Measurements from ENCODE around the gene CRTC2. TPM values are rescaled to one million over a fixed set of nuclear protein-coding genes. Genes with fewer than 3 reads are reported as not detected.

CRTC2 gene, protein sequence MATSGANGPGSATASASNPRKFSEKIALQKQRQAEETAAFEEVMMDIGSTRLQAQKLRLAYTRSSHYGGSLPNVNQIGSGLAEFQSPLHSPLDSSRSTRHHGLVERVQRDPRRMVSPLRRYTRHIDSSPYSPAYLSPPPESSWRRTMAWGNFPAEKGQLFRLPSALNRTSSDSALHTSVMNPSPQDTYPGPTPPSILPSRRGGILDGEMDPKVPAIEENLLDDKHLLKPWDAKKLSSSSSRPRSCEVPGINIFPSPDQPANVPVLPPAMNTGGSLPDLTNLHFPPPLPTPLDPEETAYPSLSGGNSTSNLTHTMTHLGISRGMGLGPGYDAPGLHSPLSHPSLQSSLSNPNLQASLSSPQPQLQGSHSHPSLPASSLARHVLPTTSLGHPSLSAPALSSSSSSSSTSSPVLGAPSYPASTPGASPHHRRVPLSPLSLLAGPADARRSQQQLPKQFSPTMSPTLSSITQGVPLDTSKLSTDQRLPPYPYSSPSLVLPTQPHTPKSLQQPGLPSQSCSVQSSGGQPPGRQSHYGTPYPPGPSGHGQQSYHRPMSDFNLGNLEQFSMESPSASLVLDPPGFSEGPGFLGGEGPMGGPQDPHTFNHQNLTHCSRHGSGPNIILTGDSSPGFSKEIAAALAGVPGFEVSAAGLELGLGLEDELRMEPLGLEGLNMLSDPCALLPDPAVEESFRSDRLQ
- total RNA-seq (2.6 TPM in 2 replicates), polyA plus RNA-seq (7.1 and 10.9 TPM in 2 replicates), polyA minus RNA-seq (ENCODE audit: low replicate concordance) (98.3 and 119 TPM in 2 replicates)
- polyA plus RNA-seq (2012): 14.7 and 18.3 TPM in 2 replicates

DNA sequence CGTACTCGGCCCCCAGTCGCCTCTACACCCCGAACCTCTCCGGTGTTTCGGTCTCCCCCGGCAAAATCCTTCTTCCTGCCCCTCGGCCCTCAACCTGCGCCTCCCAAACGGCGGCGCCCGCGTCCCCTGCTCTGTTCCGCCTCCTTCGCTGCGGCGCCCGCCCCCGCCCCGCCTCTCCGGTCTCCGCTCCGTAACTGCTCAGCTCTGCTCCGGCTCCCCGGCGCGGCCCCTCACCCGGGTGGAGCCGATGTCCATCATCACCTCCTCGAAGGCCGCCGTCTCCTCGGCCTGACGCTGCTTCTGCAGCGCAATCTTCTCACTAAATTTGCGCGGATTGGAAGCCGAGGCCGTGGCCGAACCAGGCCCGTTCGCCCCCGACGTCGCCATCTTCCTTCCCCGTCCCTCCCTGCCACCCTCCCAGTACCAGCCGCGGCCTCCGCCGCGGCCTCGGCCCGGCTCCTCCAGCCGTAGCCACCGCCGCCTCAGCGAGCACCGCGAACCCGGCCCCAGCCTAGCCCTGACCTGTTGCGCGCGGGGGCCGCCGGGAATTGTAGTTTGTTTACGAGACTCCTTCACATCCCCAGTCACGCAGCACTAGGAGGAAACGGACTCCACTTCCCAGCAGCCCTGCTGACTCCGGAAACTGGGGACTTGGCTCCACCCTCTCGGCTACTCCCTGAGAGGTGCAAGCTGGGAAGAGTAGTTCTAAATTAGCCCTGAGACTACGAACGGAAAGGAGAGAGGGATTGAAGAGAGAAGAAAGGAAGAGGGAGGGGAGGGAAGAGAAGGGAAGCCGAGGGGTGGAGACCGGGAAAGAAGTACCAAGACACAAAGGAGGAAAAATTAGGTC lies at the start of gene CRTC2:
TSS of gene CRTC2 (minus strand) at position 502 of the 850 bp plus-strand sequence. CDS start at position 387, 115 bp downstream.
- Histone ChIP-seq H3K79me2 (ENCODE audit: control insufficient read depth, insufficient read depth, low read length) (peaks cover 47% of the 10 kb centered on the region), H3K4me2 (ENCODE audit: extremely low read depth, insufficient read depth, low read length) (peak within 1 kb of the TSS; percentile 93), H2AFZ (ENCODE audit: low read length) (peak within 1 kb of the TSS; percentile 64), H3K27me3 (ENCODE audit: control insufficient read depth, insufficient read depth, low read length) (no peaks in the 10 kb centered on the region), H3K9me3 (ENCODE audit: control insufficient read depth, insufficient read depth, low read depth, low read length) (no peaks in the 10 kb centered on the region), H3K27ac (ENCODE audit: insufficient read depth, low read length) (peak within 1 kb of the TSS; percentile 53), H3K4me1 (ENCODE audit: control insufficient read depth, extremely low read depth, insufficient read depth, low read length) (peaks cover 15% of the 10 kb centered on the region), H3K4me3 (replicated peaks in 1 of 4; ENCODE audit: control extremely low read depth in 1 of 4, insufficient read depth in 1 of 4, low read depth in 3 of 4, low read length in 4 of 4) (peak within 1 kb of the TSS; percentile 72 to 96 (median 84)), H3K9ac (ENCODE audit: insufficient read depth, low read length) (peak within 1 kb of the TSS; percentile 86), H3K36me3 (ENCODE audit: control insufficient read depth, insufficient read depth, low read length) (peaks cover 6% of the 10 kb centered on the region), H4K20me1 (ENCODE audit: control insufficient read depth, extremely low read depth, insufficient read depth, low read length) (no peaks in the 10 kb centered on the region)
- TF ChIP-seq, protein P1, sequence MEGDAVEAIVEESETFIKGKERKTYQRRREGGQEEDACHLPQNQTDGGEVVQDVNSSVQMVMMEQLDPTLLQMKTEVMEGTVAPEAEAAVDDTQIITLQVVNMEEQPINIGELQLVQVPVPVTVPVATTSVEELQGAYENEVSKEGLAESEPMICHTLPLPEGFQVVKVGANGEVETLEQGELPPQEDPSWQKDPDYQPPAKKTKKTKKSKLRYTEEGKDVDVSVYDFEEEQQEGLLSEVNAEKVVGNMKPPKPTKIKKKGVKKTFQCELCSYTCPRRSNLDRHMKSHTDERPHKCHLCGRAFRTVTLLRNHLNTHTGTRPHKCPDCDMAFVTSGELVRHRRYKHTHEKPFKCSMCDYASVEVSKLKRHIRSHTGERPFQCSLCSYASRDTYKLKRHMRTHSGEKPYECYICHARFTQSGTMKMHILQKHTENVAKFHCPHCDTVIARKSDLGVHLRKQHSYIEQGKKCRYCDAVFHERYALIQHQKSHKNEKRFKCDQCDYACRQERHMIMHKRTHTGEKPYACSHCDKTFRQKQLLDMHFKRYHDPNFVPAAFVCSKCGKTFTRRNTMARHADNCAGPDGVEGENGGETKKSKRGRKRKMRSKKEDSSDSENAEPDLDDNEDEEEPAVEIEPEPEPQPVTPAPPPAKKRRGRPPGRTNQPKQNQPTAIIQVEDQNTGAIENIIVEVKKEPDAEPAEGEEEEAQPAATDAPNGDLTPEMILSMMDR (conservative IDR thresholded peaks at IDR 0.05 in 1 of 2, IDR thresholded peaks at IDR 0.05 in 1 of 2; ENCODE audit: low read depth in 1 of 2, low read length in 2 of 2): no peak
- no peak for TF ChIP-seq EZH2 (IDR thresholded peaks at IDR 0.05; ENCODE audit: low read length, missing control alignments)
- peak; percentile 98 to 99 for DNase-seq (ENCODE audit: low read depth in 2 of 2)

DNA sequence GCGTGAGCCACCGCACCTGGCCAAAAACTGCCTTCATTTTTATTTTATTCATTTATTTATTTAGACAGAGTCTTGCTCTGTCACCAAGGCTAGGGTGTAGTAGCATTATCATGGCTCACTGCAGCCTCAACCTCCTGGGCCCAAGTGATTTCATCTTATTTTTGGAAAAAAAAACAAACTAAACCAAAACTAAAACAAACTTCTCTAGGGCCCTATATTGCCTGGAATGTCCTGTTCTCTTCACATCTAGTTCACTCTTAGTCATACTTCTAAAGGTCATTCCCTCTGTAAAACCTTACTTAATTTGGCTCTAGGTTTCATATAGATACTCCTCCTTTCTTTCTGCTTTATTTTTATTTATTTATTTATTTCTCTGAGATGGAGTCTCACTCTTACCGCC lies 47.7 kb upstream of the CRTC2 start:
- DNase-seq (ENCODE audit: low read depth in 2 of 2): peak; percentile 64 to 92
- H3K27ac ChIP-seq (ENCODE audit: insufficient read depth, low read length): no peak overlapping the region
- H2AFZ ChIP-seq (ENCODE audit: low read length): no peak overlapping the region
- no peaks in the 10 kb centered on the region for H3K9me3 ChIP-seq (ENCODE audit: control insufficient read depth, insufficient read depth, low read depth, low read length)
- H3K4me3 ChIP-seq (replicated peaks in 1 of 4; ENCODE audit: control extremely low read depth in 1 of 4, insufficient read depth in 1 of 4, low read depth in 3 of 4, low read length in 4 of 4): no peak overlapping the region
- H3K27me3 ChIP-seq (ENCODE audit: control insufficient read depth, insufficient read depth, low read length): no peaks in the 10 kb centered on the region
- TF ChIP-seq EZH2 (IDR thresholded peaks at IDR 0.05; ENCODE audit: low read length, missing control alignments): no peak
- TF ChIP-seq, protein P1 (conservative IDR thresholded peaks at IDR 0.05 in 1 of 2, IDR thresholded peaks at IDR 0.05 in 1 of 2; ENCODE audit: low read depth in 1 of 2, low read length in 2 of 2): no peak
- H3K4me1 ChIP-seq (ENCODE audit: control insufficient read depth, extremely low read depth, insufficient read depth, low read length): peaks cover 4% of the 10 kb centered on the region
- H3K9ac ChIP-seq (ENCODE audit: insufficient read depth, low read length): no peak overlapping the region
- no peaks in the 10 kb centered on the region for H4K20me1 ChIP-seq (ENCODE audit: control insufficient read depth, extremely low read depth, insufficient read depth, low read length)
- no peaks in the 10 kb centered on the region for H3K79me2 ChIP-seq (ENCODE audit: control insufficient read depth, insufficient read depth, low read length)
- no peaks in the 10 kb centered on the region for H3K36me3 ChIP-seq (ENCODE audit: control insufficient read depth, insufficient read depth, low read length)
- H3K4me2 ChIP-seq (ENCODE audit: extremely low read depth, insufficient read depth, low read length): no peak overlapping the region

Measured in fibroblast of lung (primary cell).